HUDEP-2 (cell line): ENCODE measurements around the gene EVL.

Source experiments
- DNase-seq, 76 experiments: peaks; one replicate each; lab custom pipeline; 2025; ENCODE audit not compliant: unreplicated experiment in 76 of 76; lab: John Stamatoyannopoulos, UW

The EVL gene

GRCh38 chr14:100192250-100192671, 127.0 kb downstream of the EVL start:
- peak in 5 of 76 experiments; percentile 7 to 43 (median 17) for DNase-seq

GRCh38 chr14:100192672-100193416, 127.6 kb downstream of the EVL start:
- DNase-seq, result peak; percentile 84 to 100 (median 99)
